K562 treated with DMSO at 1 percent for 24 hours (cell line): ENCODE results near the gene RAB39B. TPM values are rescaled to one million over a fixed set of nuclear protein-coding genes. Genes with fewer than 3 reads are reported as not detected.

Source experiments
- total RNA-seq: library from RNA; unstranded; fragments of 300-600 nt; gene quantifications from 2 replicates; pipeline ENCODE4 v1.2.3, GENCODE V29; 2022; ENCODE audit warnings: low read depth; ENCODE audit not compliant: insufficient read depth

The RAB39B gene, protein sequence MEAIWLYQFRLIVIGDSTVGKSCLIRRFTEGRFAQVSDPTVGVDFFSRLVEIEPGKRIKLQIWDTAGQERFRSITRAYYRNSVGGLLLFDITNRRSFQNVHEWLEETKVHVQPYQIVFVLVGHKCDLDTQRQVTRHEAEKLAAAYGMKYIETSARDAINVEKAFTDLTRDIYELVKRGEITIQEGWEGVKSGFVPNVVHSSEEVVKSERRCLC
- total RNA-seq = not detected in 2 replicates

GRCh38 chrX:155263854-155264628 lies at the start of gene RAB39B:
Gene RAB39B (minus strand): TSS chrX:155264491. CDS start chrX:155264288, 203 bp downstream.

DNA sequence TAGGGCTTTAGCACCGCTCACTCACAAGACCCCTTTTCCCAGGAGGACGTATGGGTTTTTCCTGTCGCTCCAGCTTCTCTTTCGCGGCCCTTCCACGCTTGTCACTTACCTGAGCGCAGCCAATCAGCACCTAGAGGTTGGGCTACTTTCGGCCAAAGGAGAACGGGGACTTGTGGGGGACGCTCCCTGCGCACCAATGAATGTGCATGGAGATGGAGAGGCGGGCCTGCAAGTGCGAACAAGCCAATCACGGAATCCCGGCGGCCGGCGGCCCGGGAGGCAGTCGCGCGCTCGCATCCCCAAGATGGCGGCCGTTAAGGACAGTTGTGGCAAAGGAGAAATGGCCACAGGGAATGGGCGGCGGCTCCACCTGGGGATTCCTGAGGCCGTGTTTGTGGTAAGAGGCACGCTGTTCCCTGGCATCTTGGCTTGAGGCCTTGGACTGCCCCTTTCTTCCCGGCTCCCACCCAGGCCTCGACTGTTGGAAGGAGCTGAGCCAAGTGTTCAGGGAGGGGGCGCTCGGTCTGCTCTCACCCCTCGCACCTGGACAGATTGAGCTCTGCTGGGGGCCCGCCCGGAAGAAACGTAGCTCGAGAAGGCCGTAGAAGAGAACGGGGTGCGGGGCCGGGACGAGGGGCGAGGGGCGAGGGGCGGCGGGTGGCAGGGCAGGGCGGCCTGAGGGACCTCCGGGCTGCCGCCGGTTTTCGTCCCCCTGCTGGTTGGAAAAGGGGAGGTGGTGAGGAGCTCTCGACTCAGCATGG lies 47.9 kb downstream of the RAB39B start, which contains the start of gene VBP1:
Gene VBP1 (plus strand): TSS at position 282 of the 761 bp plus-strand sequence. CDS start 23 bp downstream, at position 305.

Other genes with a start within 250 kb of the RAB39B start
- gene F8, start 241.8 kb downstream of the RAB39B start, total RNA-seq = 4.1 TPM in 2 replicates
- 75.2 and 75.6 TPM in 2 replicates for gene FUNDC2, start 237.6 kb downstream of the RAB39B start, total RNA-seq
- gene CMC4, start 193.4 kb downstream of the RAB39B start, total RNA-seq = 24.5 and 25.9 TPM in 2 replicates
- gene MTCP1, start 193.4 kb downstream of the RAB39B start, total RNA-seq = 13.4 and 18.0 TPM in 2 replicates
- 12.1 and 12.3 TPM in 2 replicates for gene BRCC3, start 193.0 kb downstream of the RAB39B start, total RNA-seq
- gene VBP1, start 48.0 kb downstream of the RAB39B start, total RNA-seq = 53.0 and 69.4 TPM in 2 replicates
- gene CLIC2, start 70.1 kb upstream of the RAB39B start, total RNA-seq = 34.0 and 43.7 TPM in 2 replicates
- gene F8A2, start 117.6 kb upstream of the RAB39B start, total RNA-seq = not detected in 2 replicates
- not detected in 2 replicates for gene F8A3, start 194.1 kb upstream of the RAB39B start, total RNA-seq